ENCODE data around the gene RBM6. TPM values are rescaled to one million over a fixed set of nuclear protein-coding genes. Genes with fewer than 3 reads are reported as not detected.

Gene RBM6
- total RNA-seq, 1 experiment from 2014 or later: 118 TPM

DNA sequence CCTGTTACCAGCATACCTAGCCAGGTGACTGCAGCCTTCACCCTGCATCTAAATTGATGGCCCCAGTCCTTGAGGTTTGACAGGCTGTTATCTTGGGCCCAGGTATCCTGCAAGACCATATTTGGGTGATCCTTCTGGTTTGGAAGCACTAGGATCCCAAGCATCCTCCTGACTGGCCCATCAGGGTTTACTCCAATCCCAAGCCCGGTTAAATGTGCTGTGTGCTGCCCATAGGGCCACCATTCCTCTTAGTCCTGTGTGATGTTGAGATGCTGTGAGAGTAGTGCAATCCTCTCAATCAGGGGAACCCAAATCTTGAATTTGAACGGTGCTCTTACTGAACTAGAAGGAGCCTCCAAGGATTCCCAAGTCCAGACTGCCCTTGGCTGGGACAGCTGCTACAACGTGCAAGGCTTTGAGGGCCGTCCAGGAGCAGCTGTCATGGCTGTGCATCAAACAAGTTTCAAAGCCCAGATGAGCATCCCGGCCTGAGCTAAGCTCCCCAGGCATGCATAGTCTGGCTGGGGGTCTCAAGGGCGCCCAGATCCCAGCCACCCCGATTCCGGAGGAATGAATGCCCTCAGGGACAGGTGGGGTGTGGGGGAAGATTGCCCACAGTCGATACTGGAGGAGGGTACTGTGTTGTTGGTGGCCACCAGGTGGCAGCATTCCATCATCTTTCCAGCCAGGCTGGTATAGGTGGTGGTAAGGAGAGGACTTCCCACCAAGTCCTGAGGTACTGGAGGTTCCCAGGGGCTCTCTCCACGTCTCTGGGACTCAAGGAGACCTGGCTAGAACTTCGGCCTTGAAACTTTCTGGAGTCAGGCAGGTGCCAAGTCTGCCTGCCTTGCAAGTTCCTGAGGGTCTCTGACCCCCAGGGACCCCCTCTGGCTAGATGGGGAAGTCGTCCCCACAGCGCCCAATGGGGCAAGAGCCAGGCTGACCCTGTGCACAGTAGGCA is 181.4 kb downstream of the RBM6 start (continued):
- TF ChIP-seq, protein P1, sequence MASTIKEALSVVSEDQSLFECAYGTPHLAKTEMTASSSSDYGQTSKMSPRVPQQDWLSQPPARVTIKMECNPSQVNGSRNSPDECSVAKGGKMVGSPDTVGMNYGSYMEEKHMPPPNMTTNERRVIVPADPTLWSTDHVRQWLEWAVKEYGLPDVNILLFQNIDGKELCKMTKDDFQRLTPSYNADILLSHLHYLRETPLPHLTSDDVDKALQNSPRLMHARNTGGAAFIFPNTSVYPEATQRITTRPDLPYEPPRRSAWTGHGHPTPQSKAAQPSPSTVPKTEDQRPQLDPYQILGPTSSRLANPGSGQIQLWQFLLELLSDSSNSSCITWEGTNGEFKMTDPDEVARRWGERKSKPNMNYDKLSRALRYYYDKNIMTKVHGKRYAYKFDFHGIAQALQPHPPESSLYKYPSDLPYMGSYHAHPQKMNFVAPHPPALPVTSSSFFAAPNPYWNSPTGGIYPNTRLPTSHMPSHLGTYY (CRISPR knock-in tag; IDR thresholded peaks at IDR 0.05): peak; percentile 79; the same call in 1 of the 2 replicates
- TF ChIP-seq, protein P2, sequence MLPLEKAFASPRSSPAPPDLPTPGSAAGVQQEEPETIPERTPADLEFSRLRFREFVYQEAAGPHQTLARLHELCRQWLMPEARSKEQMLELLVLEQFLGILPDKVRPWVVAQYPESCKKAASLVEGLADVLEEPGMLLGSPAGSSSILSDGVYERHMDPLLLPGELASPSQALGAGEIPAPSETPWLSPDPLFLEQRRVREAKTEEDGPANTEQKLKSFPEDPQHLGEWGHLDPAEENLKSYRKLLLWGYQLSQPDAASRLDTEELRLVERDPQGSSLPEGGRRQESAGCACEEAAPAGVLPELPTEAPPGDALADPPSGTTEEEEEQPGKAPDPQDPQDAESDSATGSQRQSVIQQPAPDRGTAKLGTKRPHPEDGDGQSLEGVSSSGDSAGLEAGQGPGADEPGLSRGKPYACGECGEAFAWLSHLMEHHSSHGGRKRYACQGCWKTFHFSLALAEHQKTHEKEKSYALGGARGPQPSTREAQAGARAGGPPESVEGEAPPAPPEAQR (CRISPR knock-in tag; IDR thresholded peaks at IDR 0.05): 0 out of 2 replicates have a peak, but pooled peaks have one; percentile 28
- 0 out of 2 replicates have a peak, but pooled peaks have one; percentile 13 for TF ChIP-seq ZNF423 (CRISPR knock-in tag; IDR thresholded peaks at IDR 0.05)
- 0 out of 2 replicates have a peak, but pooled peaks have one; percentile 11 for TF ChIP-seq IRF2 (CRISPR knock-in tag; IDR thresholded peaks at IDR 0.05; ENCODE audit: borderline replicate concordance, low read depth)
- no peak for TF ChIP-seq TEAD1 (CRISPR knock-in tag; IDR thresholded peaks at IDR 0.05)

DNA sequence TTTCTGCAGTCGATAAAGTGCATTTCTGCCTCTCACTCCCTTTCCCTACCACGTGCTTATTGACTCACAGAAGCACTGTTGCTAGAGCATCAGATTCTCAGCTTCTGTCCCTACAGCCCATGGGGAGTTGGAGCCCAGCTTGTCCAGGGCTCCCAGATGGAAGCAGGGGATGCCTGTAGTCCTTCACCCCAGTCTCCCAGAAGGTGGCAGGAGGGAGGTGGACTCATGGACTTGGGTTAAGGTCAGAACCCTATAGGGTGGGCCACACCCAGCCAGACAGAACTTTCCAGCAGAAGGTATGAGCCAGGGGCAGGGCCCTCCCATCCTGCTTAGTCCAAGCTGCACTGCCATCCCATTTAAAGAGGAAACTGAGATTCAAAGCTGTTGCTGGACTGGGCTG is 182.1 kb downstream of the RBM6 start:
- no peak for DNase-seq (ENCODE audit: low spot score)
- TF ChIP-seq, protein P3, sequence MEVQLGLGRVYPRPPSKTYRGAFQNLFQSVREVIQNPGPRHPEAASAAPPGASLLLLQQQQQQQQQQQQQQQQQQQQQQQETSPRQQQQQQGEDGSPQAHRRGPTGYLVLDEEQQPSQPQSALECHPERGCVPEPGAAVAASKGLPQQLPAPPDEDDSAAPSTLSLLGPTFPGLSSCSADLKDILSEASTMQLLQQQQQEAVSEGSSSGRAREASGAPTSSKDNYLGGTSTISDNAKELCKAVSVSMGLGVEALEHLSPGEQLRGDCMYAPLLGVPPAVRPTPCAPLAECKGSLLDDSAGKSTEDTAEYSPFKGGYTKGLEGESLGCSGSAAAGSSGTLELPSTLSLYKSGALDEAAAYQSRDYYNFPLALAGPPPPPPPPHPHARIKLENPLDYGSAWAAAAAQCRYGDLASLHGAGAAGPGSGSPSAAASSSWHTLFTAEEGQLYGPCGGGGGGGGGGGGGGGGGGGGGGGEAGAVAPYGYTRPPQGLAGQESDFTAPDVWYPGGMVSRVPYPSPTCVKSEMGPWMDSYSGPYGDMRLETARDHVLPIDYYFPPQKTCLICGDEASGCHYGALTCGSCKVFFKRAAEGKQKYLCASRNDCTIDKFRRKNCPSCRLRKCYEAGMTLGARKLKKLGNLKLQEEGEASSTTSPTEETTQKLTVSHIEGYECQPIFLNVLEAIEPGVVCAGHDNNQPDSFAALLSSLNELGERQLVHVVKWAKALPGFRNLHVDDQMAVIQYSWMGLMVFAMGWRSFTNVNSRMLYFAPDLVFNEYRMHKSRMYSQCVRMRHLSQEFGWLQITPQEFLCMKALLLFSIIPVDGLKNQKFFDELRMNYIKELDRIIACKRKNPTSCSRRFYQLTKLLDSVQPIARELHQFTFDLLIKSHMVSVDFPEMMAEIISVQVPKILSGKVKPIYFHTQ (CRISPR knock-in tag; IDR thresholded peaks at IDR 0.05): no peak
- TF ChIP-seq OVOL2 (CRISPR knock-in tag; IDR thresholded peaks at IDR 0.05; ENCODE audit: borderline replicate concordance) (no peak), NFATC4 (CRISPR knock-in tag; IDR thresholded peaks at IDR 0.05) (no peak), TEAD1 (CRISPR knock-in tag; IDR thresholded peaks at IDR 0.05) (no peak), NR3C1 (CRISPR knock-in tag; conservative IDR thresholded peaks at IDR 0.05; ENCODE audit: low read depth) (no peak), ETV6 (CRISPR knock-in tag; IDR thresholded peaks at IDR 0.05) (no peak)
- TF ChIP-seq, protein P4, sequence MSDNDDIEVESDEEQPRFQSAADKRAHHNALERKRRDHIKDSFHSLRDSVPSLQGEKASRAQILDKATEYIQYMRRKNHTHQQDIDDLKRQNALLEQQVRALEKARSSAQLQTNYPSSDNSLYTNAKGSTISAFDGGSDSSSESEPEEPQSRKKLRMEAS (CRISPR knock-in tag; IDR thresholded peaks at IDR 0.05): no peak
- H3K4me3 Mint-ChIP-seq: no peak overlapping the region
- ChIA-PET POLR2A (interaction anchor here (0.8 to 1.2 kb wide), 4 partner anchors 30 to 143 kb away, joined by 3 to 5 read pairs (median 4); no protein-coding TSS in a partner anchor), CTCF (interaction anchor here (1.3 to 5.9 kb wide), 14 partner anchors 14 to 153 kb away, joined by 3 to 74 read pairs (median 12); partner anchors contain the start of gene GNAT1)
- H3K27ac Mint-ChIP-seq: no peak overlapping the region
- no peaks in the 10 kb centered on the region for H3K27me3 Mint-ChIP-seq (ENCODE audit: low read depth)
- H3K36me3 Mint-ChIP-seq: peaks cover 20% of the 10 kb centered on the region
- H3K4me1 Mint-ChIP-seq: peaks cover 38% of the 10 kb centered on the region
- H3K9me3 Mint-ChIP-seq: no peaks in the 10 kb centered on the region
- no peak for ATAC-seq

DNA sequence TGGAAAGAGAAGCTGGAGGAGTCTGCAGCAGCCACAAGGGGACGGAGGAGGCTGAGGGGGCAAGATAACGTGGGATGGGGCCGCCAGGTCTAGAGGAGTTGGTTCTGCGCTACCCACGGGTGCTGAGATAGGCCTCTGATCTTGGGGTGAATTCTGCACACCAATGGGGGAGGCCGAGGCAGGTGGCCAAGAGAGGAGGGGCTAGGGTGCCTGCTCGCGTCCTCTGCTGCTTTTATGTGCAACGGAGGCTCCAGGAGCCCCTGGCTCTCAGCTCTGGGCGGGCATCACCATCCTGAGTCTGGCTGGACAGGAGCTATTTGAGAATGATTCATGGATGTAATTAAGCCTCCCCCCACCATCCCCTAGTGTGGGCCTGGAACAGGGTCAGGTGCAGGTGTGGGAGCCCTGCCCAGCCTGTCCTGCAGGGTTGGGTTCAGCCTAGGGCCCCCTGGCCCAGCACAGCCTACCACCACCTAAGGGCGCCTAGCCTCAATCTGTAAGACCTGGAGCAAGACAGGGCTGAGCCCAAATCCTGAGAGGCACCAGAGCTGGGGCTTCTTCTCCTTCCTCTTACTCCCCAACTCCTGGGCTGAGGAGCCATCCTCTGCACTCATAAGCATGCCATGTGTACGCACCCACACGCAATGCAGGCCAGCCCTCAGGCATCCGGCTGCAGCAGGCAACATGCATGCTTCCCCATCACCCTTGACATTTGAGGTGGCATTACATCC is 182.9 kb downstream of the RBM6 start:
- Mint-ChIP-seq H3K27ac (no peak overlapping the region; the same call in 1 of the 2 replicates), H3K4me1 (peaks cover 41% of the 10 kb centered on the region), H3K4me3 (no peak overlapping the region), H3K9me3 (no peaks in the 10 kb centered on the region), H3K27me3 (ENCODE audit: low read depth) (no peaks in the 10 kb centered on the region), H3K36me3 (peaks cover 14% of the 10 kb centered on the region)
- ATAC-seq (no peak), DNase-seq (ENCODE audit: low spot score) (no peak)
- CTCF ChIA-PET: interaction anchor here (1.0 to 5.9 kb wide), 16 partner anchors 8 to 422 kb away, joined by 3 to 74 read pairs (median 9); partner anchors contain the start of gene GNAT1
- POLR2A ChIA-PET: interaction anchor here (0.8 to 1.2 kb wide), 4 partner anchors 29 to 142 kb away, joined by 3 to 5 read pairs (median 4); no protein-coding TSS in a partner anchor
- TF ChIP-seq GABPB1 (CRISPR knock-in tag; IDR thresholded peaks at IDR 0.05) (no peak), HMGA2 (CRISPR knock-in tag; IDR thresholded peaks at IDR 0.05) (no peak), NR1H2 (CRISPR knock-in tag; IDR thresholded peaks at IDR 0.05) (no peak), NFE2L1 (CRISPR knock-in tag; IDR thresholded peaks at IDR 0.05) (no peak), SMAD4 (CRISPR knock-in tag; IDR thresholded peaks at IDR 0.05) (no peak), KAT7 (CRISPR knock-in tag; IDR thresholded peaks at IDR 0.05; ENCODE audit: borderline replicate concordance) (no peak), ZBTB21 (CRISPR knock-in tag; IDR thresholded peaks at IDR 0.05; ENCODE audit: borderline replicate concordance) (no peak), TEAD1 (CRISPR knock-in tag; IDR thresholded peaks at IDR 0.05) (no peak), PRRX2 (CRISPR knock-in tag; IDR thresholded peaks at IDR 0.05) (no peak), ETV6 (CRISPR knock-in tag; IDR thresholded peaks at IDR 0.05) (no peak)
- TF ChIP-seq, protein P5, sequence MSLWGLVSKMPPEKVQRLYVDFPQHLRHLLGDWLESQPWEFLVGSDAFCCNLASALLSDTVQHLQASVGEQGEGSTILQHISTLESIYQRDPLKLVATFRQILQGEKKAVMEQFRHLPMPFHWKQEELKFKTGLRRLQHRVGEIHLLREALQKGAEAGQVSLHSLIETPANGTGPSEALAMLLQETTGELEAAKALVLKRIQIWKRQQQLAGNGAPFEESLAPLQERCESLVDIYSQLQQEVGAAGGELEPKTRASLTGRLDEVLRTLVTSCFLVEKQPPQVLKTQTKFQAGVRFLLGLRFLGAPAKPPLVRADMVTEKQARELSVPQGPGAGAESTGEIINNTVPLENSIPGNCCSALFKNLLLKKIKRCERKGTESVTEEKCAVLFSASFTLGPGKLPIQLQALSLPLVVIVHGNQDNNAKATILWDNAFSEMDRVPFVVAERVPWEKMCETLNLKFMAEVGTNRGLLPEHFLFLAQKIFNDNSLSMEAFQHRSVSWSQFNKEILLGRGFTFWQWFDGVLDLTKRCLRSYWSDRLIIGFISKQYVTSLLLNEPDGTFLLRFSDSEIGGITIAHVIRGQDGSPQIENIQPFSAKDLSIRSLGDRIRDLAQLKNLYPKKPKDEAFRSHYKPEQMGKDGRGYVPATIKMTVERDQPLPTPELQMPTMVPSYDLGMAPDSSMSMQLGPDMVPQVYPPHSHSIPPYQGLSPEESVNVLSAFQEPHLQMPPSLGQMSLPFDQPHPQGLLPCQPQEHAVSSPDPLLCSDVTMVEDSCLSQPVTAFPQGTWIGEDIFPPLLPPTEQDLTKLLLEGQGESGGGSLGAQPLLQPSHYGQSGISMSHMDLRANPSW (CRISPR knock-in tag; conservative IDR thresholded peaks at IDR 0.05; ENCODE audit: low read depth): no peak
- TF ChIP-seq, protein P6, sequence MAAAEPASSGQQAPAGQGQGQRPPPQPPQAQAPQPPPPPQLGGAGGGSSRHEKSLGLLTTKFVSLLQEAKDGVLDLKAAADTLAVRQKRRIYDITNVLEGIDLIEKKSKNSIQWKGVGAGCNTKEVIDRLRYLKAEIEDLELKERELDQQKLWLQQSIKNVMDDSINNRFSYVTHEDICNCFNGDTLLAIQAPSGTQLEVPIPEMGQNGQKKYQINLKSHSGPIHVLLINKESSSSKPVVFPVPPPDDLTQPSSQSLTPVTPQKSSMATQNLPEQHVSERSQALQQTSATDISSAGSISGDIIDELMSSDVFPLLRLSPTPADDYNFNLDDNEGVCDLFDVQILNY (CRISPR knock-in tag; IDR thresholded peaks at IDR 0.05): no peak
